ENCODE measurements around the gene INSYN2B.

The INSYN2B gene

GRCh38 chr5:170010595-170010994 is 30.3 kb upstream of the INSYN2B start:
- Histone ChIP-seq H3K79me2 (ENCODE audit: insufficient read depth, low read length) (no peaks in the 10 kb centered on the region), H3K36me3 (ENCODE audit: insufficient read depth, low read length) (peaks cover 68% of the 10 kb centered on the region), H4K20me1 (ENCODE audit: insufficient read depth, low read length) (no peaks in the 10 kb centered on the region), H3K27ac (ENCODE audit: low read length) (no peak overlapping the region), H3K4me3 (ENCODE audit: low read depth in 1 of 2, low read length in 2 of 2) (no peak overlapping the region), H3K27me3 (ENCODE audit: insufficient read depth, low read length, poor library complexity) (no peaks in the 10 kb centered on the region), H3K9me3 (ENCODE audit: insufficient read depth, low read length, severe bottlenecking) (no peaks in the 10 kb centered on the region), H3K9ac (ENCODE audit: low read depth, low read length) (no peak overlapping the region), H3K4me1 (ENCODE audit: insufficient read depth, low read length) (no peaks in the 10 kb centered on the region), H3K4me2 (ENCODE audit: insufficient read depth, low read length) (no peak overlapping the region), H2AFZ (ENCODE audit: low read depth, low read length) (no peak overlapping the region)
- DNase-seq (no peak), ATAC-seq (ENCODE audit: insufficient read depth, low read depth) (no peak)
- TF ChIP-seq, protein P1, sequence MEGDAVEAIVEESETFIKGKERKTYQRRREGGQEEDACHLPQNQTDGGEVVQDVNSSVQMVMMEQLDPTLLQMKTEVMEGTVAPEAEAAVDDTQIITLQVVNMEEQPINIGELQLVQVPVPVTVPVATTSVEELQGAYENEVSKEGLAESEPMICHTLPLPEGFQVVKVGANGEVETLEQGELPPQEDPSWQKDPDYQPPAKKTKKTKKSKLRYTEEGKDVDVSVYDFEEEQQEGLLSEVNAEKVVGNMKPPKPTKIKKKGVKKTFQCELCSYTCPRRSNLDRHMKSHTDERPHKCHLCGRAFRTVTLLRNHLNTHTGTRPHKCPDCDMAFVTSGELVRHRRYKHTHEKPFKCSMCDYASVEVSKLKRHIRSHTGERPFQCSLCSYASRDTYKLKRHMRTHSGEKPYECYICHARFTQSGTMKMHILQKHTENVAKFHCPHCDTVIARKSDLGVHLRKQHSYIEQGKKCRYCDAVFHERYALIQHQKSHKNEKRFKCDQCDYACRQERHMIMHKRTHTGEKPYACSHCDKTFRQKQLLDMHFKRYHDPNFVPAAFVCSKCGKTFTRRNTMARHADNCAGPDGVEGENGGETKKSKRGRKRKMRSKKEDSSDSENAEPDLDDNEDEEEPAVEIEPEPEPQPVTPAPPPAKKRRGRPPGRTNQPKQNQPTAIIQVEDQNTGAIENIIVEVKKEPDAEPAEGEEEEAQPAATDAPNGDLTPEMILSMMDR (IDR thresholded peaks at IDR 0.05; ENCODE audit: borderline replicate concordance, extremely low read depth, low read length, poor library complexity, severe bottlenecking): no peak
- no peak for TF ChIP-seq EZH2 (IDR thresholded peaks at IDR 0.05; ENCODE audit: borderline replicate concordance, low read depth, low read length, severe bottlenecking)

GRCh38 chr5:170008376-170008775 is 28.1 kb upstream of the INSYN2B start:
- peaks cover 71% of the 10 kb centered on the region for H3K36me3 ChIP-seq (ENCODE audit: insufficient read depth, low read length)
- H3K27me3 ChIP-seq (ENCODE audit: insufficient read depth, low read length, poor library complexity): no peaks in the 10 kb centered on the region
- no peak overlapping the region for H3K4me3 ChIP-seq (ENCODE audit: low read depth in 1 of 2, low read length in 2 of 2)
- H4K20me1 ChIP-seq (ENCODE audit: insufficient read depth, low read length): no peaks in the 10 kb centered on the region
- H2AFZ ChIP-seq (ENCODE audit: low read depth, low read length): no peak overlapping the region
- DNase-seq (no peak), ATAC-seq (ENCODE audit: insufficient read depth, low read depth) (no peak)
- H3K4me2 ChIP-seq (ENCODE audit: insufficient read depth, low read length): no peak overlapping the region
- TF ChIP-seq, protein P1 (IDR thresholded peaks at IDR 0.05; ENCODE audit: borderline replicate concordance, extremely low read depth, low read length, poor library complexity, severe bottlenecking): no peak
- TF ChIP-seq EZH2 (IDR thresholded peaks at IDR 0.05; ENCODE audit: borderline replicate concordance, low read depth, low read length, severe bottlenecking): no peak
- no peak overlapping the region for H3K9ac ChIP-seq (ENCODE audit: low read depth, low read length)
- H3K79me2 ChIP-seq (ENCODE audit: insufficient read depth, low read length): no peaks in the 10 kb centered on the region
- H3K27ac ChIP-seq (ENCODE audit: low read length): no peak overlapping the region
- H3K4me1 ChIP-seq (ENCODE audit: insufficient read depth, low read length): no peaks in the 10 kb centered on the region
- no peaks in the 10 kb centered on the region for H3K9me3 ChIP-seq (ENCODE audit: insufficient read depth, low read length, severe bottlenecking)

DNA sequence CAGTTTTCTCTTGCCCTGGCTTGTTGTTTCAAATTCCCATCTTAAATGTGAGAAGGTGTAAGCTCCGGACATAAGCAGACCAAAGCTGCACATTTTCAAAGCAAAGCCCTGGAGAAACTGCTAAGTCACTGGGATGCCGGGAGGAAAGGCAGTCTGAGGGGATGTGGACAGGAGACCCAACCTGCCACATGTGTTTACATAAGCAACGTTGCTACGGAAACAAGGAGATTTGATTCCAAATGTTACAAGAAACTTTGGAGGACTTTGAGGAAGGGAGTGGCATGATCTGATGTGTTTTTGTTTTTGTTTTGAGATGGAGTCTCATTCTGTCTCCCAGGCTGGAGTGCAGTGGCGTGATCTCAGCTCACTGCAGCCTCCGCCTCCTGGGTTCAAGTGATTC is 25.7 kb upstream of the INSYN2B start:
- no peak for DNase-seq
- no peaks in the 10 kb centered on the region for H3K27me3 ChIP-seq (ENCODE audit: insufficient read depth, low read length, poor library complexity)
- no peak for ATAC-seq (ENCODE audit: insufficient read depth, low read depth)

More for the DNA sequence above, 25.7 kb upstream of the INSYN2B start:
- H3K27ac ChIP-seq (ENCODE audit: low read length): no peak overlapping the region
- H2AFZ ChIP-seq (ENCODE audit: low read depth, low read length): no peak overlapping the region
- no peak overlapping the region for H3K4me3 ChIP-seq (ENCODE audit: low read depth in 1 of 2, low read length in 2 of 2)
- TF ChIP-seq, protein P1 (IDR thresholded peaks at IDR 0.05; ENCODE audit: borderline replicate concordance, extremely low read depth, low read length, poor library complexity, severe bottlenecking): no peak
- no peak for TF ChIP-seq EZH2 (IDR thresholded peaks at IDR 0.05; ENCODE audit: borderline replicate concordance, low read depth, low read length, severe bottlenecking)
- no peak overlapping the region for H3K9ac ChIP-seq (ENCODE audit: low read depth, low read length)
- no peaks in the 10 kb centered on the region for H3K9me3 ChIP-seq (ENCODE audit: insufficient read depth, low read length, severe bottlenecking)
- H3K36me3 ChIP-seq (ENCODE audit: insufficient read depth, low read length): peaks cover 66% of the 10 kb centered on the region
- no peaks in the 10 kb centered on the region for H3K79me2 ChIP-seq (ENCODE audit: insufficient read depth, low read length)
- no peaks in the 10 kb centered on the region for H4K20me1 ChIP-seq (ENCODE audit: insufficient read depth, low read length)
- no peaks in the 10 kb centered on the region for H3K4me1 ChIP-seq (ENCODE audit: insufficient read depth, low read length)
- H3K4me2 ChIP-seq (ENCODE audit: insufficient read depth, low read length): no peak overlapping the region

All from DND-41 (cell line).